PC-9 (cell line): ENCODE measurements around the gene PLEKHM1. TPM values are rescaled to one million over a fixed set of nuclear protein-coding genes. Genes with fewer than 3 reads are reported as not detected.

ENCODE experiments used
- BruUV-seq: library from RNA; stranded (reverse); fragments of 400-500 nt; replicated peaks from 2 replicates; lab custom pipeline; 2021; lab: Mats Ljungman, UMichigan
- CTCF ChIA-PET: fragments of 300-600 bp; sonication (Branson Sonifier 250); formaldehyde crosslinking; loops from one replicate; lab custom pipeline; 2022; ENCODE audit warnings: antibody characterized with exemption; lab: Charles Lee
- POLR2A ChIA-PET: fragments of 300-600 bp; sonication (Branson Sonifier 250); formaldehyde crosslinking; loops from one replicate; lab custom pipeline; 2022; ENCODE audit warnings: antibody characterized with exemption; ENCODE audit not compliant: unreplicated experiment; lab: Charles Lee
- DNase-seq, 2 experiments: peaks; one replicate each; pipeline versions ENCODE4 v3.0.0 to v3.0.0-alpha.2; 2015 to 2022; ENCODE audit warnings: mixed read lengths in 1 of 2
- H2AFZ ChIP-seq: fragments of 200-600 bp; sonication (generic); 2 replicates; pipeline ENCODE4 v1.8.1; 2017; ENCODE audit warnings: antibody characterized with exemption
- H3F3A ChIP-seq: fragments of 200-600 bp; sonication (generic); 2 replicates; pipeline ENCODE4 v1.8.1; 2017; ENCODE audit warnings: antibody characterized with exemption, mild to moderate bottlenecking, low read depth; ENCODE audit not compliant: insufficient read depth
- H3K27ac ChIP-seq: fragments of 200-600 bp; sonication (generic); 2 replicates; pipeline ENCODE4 v1.6.1; 2016; ENCODE audit warnings: mixed run types
- H3K27me3 ChIP-seq: fragments of 200-600 bp; sonication (generic); 2 replicates; pipeline ENCODE4 v1.6.1; 2016; ENCODE audit warnings: low read depth, mixed run types; ENCODE audit not compliant: insufficient read depth
- H3K36me3 ChIP-seq: fragments of 200-600 bp; sonication (generic); 2 replicates; pipeline ENCODE4 v1.6.1; 2016; ENCODE audit warnings: low read depth, mixed run types
- H3K4me1 ChIP-seq: fragments of 200-600 bp; sonication (generic); replicated peaks from 2 replicates; pipeline ENCODE4 v1.6.1; 2016; ENCODE audit warnings: mixed run types; ENCODE audit not compliant: insufficient read depth
- H3K4me2 ChIP-seq: fragments of 200-600 bp; sonication (generic); 2 replicates; pipeline ENCODE4 v1.6.1; 2017; ENCODE audit warnings: mixed run types
- H3K4me3 ChIP-seq: fragments of 200-600 bp; sonication (generic); 2 replicates; pipeline ENCODE4 v1.6.1; 2016; ENCODE audit warnings: mixed run types
- H3K79me2 ChIP-seq: fragments of 200-600 bp; sonication (generic); 2 replicates; pipeline ENCODE4 v1.6.1; 2017; ENCODE audit warnings: low read depth, mixed run types
- H3K9me2 ChIP-seq: fragments of 200-600 bp; sonication (generic); 2 replicates; pipeline ENCODE4 v1.8.1; 2017; ENCODE audit warnings: mild to moderate bottlenecking; ENCODE audit not compliant: insufficient read depth
- H3K9me3 ChIP-seq: fragments of 200-600 bp; sonication (generic); 2 replicates; pipeline ENCODE4 v1.8.1; 2016; ENCODE audit warnings: low read depth; ENCODE audit not compliant: insufficient read depth
- H4K20me1 ChIP-seq: fragments of 200-600 bp; sonication (generic); 2 replicates; pipeline ENCODE4 v1.8.1; 2017; ENCODE audit not compliant: insufficient read depth
- CTCF ChIP-seq: fragments of 200-600 bp; sonication (generic); conservative IDR thresholded peaks from 2 replicates; pipeline ENCODE4 v1.6.1; 2017; ENCODE audit warnings: mixed run types, antibody characterized with exemption, mild to moderate bottlenecking, moderate library complexity
- EZH2 ChIP-seq: fragments of 200-600 bp; sonication (generic); IDR thresholded peaks from 2 replicates; pipeline ENCODE4 v1.8.0; 2017; ENCODE audit warnings: antibody characterized with exemption, low read depth
- intact Hi-C: fragments of 100-400 bp; cut with micrococcal nuclease; formaldehyde crosslinking; loops from one replicate; pipeline ENCODE4 v1.10.0; 2022; ENCODE audit not compliant: unreplicated experiment
- total RNA-seq: library from RNA; stranded (reverse); gene quantifications from 2 replicates; pipeline ENCODE4 v1.2.3, GENCODE V29; 2021

PLEKHM1 gene
- total RNA-seq, 1 experiment from 2014 or later = 42.5 TPM

DNA sequence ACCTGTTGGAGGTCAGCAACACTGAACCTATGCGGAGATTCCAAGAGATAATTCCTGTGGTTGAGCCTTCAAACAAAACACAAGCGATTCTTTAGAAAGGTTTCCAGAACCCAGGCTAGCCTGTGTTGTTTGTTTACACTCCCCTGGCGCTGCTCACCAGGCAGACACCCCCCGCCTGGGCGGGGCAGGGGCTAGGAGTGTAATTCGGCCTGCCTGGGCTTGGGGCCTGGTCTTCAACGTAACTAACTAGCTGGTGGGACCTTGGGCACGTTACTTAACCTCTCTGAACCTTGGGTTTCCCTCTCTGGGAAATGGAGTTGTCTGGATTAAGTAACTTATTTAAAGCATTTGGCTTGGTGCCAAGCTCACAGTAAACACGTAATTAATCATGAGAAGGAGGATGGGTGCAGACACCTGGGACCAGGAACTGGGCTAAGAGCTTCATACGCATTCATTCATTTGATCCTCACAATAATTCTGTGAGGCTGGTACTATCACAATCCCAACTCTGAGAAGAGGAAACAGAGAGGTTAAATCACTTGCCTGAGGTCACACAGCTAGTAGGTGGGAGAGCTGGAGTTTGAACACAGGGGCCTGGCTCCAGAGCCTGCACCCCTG, 50.3 kb downstream of the PLEKHM1 start:
- CTCF ChIA-PET = interaction anchor here (0.9 kb wide), 1 partner anchor 153 kb away, joined by 3 read pairs; no protein-coding TSS in a partner anchor
- peak overlapping the region; percentile 26 for H3K4me2 ChIP-seq
- POLR2A ChIA-PET = interaction anchor here (0.6 to 0.7 kb wide), 3 partner anchors 145 to 1601 kb away, joined by 3 to 4 read pairs (median 3); no protein-coding TSS in a partner anchor

DNA sequence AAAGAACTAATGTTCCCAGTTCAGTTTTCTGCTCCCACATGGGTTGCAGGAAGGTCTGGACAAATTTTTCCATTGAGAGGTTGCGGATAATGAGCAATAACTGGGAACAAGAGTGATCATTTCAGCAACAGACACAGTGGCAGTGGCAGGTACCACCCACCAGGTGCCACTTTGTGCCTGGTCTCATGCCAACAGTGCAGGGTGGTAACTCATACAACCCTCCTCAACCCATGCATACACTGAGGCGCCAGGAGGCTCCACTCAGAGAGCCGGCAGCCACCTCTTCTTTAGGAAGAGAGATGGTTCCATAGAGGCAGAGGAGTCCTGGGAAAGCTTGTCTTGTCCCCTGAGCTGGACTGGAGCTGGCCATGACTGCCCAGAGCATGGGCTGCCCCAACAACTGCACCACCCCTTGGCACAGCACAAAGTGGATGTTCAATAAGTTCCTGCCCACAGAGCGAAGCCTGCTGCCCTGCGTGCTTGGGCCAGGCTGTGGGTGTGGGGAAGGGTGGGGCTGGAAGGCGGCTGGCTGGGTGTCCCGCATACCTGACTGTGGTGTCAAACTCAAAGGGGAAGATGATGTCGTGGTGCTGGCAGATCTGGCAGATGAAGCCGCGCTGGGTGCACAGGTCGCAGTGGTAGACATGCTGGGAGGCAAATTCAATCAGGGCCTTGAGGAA, 51.5 kb downstream of the PLEKHM1 start:
- CTCF ChIA-PET = no interaction called here

More for the DNA sequence above, 50.3 kb downstream of the PLEKHM1 start:
- H3K4me3 ChIP-seq = no peak overlapping the region
- DNase-seq = peak; percentile 88 to 90
- no peaks in the 10 kb centered on the region for H4K20me1 ChIP-seq
- BruUV-seq = no TSS peak
- no peak for TF ChIP-seq CTCF
- TF ChIP-seq EZH2 = no peak
- H3K36me3 ChIP-seq = peaks cover 5% of the 10 kb centered on the region; the same call in 1 of the 2 replicates
- no peak overlapping the region for H2AFZ ChIP-seq
- intact Hi-C loops = no loop called here
- H3K27ac ChIP-seq = peak overlapping the region; percentile 29
- H3F3A ChIP-seq = peaks cover 34% of the 10 kb centered on the region
- peaks cover 28% of the 10 kb centered on the region for H3K4me1 ChIP-seq
- no peaks in the 10 kb centered on the region for H3K9me3 ChIP-seq
- H3K9me2 ChIP-seq = no peaks in the 10 kb centered on the region
- H3K79me2 ChIP-seq = no peaks in the 10 kb centered on the region
- no peaks in the 10 kb centered on the region for H3K27me3 ChIP-seq

More for the DNA sequence above, 51.5 kb downstream of the PLEKHM1 start:
- DNase-seq = peak in 1 of 2 experiments; percentile 81
- POLR2A ChIA-PET = interaction anchor here (0.5 kb wide), 1 partner anchor 7 kb away, joined by 3 read pairs; no protein-coding TSS in a partner anchor
- intact Hi-C loops = no loop called here
- Histone ChIP-seq H3K4me3 (no peak overlapping the region), H3K79me2 (no peaks in the 10 kb centered on the region), H3K9me2 (no peaks in the 10 kb centered on the region), H3F3A (peaks cover 46% of the 10 kb centered on the region), H3K27ac (no peak overlapping the region; the same call in 1 of the 2 replicates), H3K9me3 (no peaks in the 10 kb centered on the region), H2AFZ (no peak overlapping the region), H3K36me3 (no peaks in the 10 kb centered on the region), H3K4me2 (no peak overlapping the region), H3K4me1 (peaks cover 28% of the 10 kb centered on the region), H4K20me1 (no peaks in the 10 kb centered on the region), H3K27me3 (no peaks in the 10 kb centered on the region)
- TF ChIP-seq EZH2 (no peak), CTCF (peak; percentile 23; the same call in 1 of the 2 replicates)
- no TSS peak for BruUV-seq
